HepG2 (cell line): ENCODE data around the gene BBS1. TPM values are rescaled to one million over a fixed set of nuclear protein-coding genes. Genes with fewer than 3 reads are reported as not detected.

Source experiments
- ARNTL ChIP-seq: sonication (generic); formaldehyde crosslinking; IDR thresholded peaks from 2 replicates; pipeline ENCODE4 v1.4.0; 2020; ENCODE audit warnings: mild to moderate bottlenecking, missing genetic modification reagents
- FIP1L1 ChIP-seq: fragments of 200-400 bp; formaldehyde crosslinking; IDR thresholded peaks from 2 replicates; pipeline ENCODE4 v1.6.1; 2018; ENCODE audit warnings: low read depth, mild to moderate bottlenecking, low read length, moderate library complexity, borderline replicate concordance; ENCODE audit not compliant: insufficient read depth
- HMG20B ChIP-seq: conservative IDR thresholded peaks from 2 replicates; pipeline ENCODE4 v1.6.1; 2016; ENCODE audit warnings: missing genetic modification reagents, missing compliant biosample characterization
- HOXD1 ChIP-seq: sonication (generic); formaldehyde crosslinking; IDR thresholded peaks from 2 replicates; pipeline ENCODE4 v1.5.0; 2020; ENCODE audit warnings: missing genetic modification reagents
- KDM6A ChIP-seq: IDR thresholded peaks from 2 replicates; pipeline ENCODE4 v1.6.1; 2016; ENCODE audit warnings: low read depth
- NFYC ChIP-seq: IDR thresholded peaks from 2 replicates; pipeline ENCODE4 v1.6.1; 2016; ENCODE audit warnings: missing genetic modification reagents, missing compliant biosample characterization
- REL ChIP-seq: sonication (generic); formaldehyde crosslinking; conservative IDR thresholded peaks from 2 replicates; pipeline ENCODE4 v1.8.0; 2022; ENCODE audit warnings: mild to moderate bottlenecking, missing genetic modification reagents, moderate library complexity
- SALL1 ChIP-seq: sonication (generic); formaldehyde crosslinking; IDR thresholded peaks from 2 replicates; pipeline ENCODE4 v1.8.0; 2022; ENCODE audit warnings: mild to moderate bottlenecking, missing genetic modification reagents
- SRSF4 ChIP-seq: fragments of 200-400 bp; formaldehyde crosslinking; IDR thresholded peaks from one replicate; pipeline ENCODE4 v1.6.1; 2018; ENCODE audit warnings: mild to moderate bottlenecking, low read depth, low read length, moderate library complexity; ENCODE audit not compliant: poor library complexity, severe bottlenecking
- YEATS4 ChIP-seq: sonication (generic); formaldehyde crosslinking; IDR thresholded peaks from 2 replicates; pipeline ENCODE4 v1.4.0; 2020; ENCODE audit warnings: missing genetic modification reagents, borderline replicate concordance
- ZNF10 ChIP-seq: sonication (generic); formaldehyde crosslinking; IDR thresholded peaks from 2 replicates; pipeline ENCODE4 v1.4.0; 2020; ENCODE audit warnings: mild to moderate bottlenecking, low read depth, missing genetic modification reagents, borderline replicate concordance
- ZNF781 ChIP-seq: sonication (generic); formaldehyde crosslinking; IDR thresholded peaks from 2 replicates; pipeline ENCODE4 v1.5.1; 2020; ENCODE audit warnings: borderline replicate concordance, mild to moderate bottlenecking, missing genetic modification reagents; ENCODE audit errors: not compliant biosample characterization
- ZNF841 ChIP-seq: sonication (generic); formaldehyde crosslinking; IDR thresholded peaks from 2 replicates; pipeline ENCODE4 v1.8.1; 2023; ENCODE audit warnings: missing genetic modification reagents, borderline replicate concordance
- ZSCAN30 ChIP-seq: sonication (generic); formaldehyde crosslinking; IDR thresholded peaks from 2 replicates; pipeline ENCODE4 v1.5.0; 2020; ENCODE audit warnings: mild to moderate bottlenecking, missing genetic modification reagents
- polyA plus RNA-seq, 8 experiments: library from polyadenylated mRNA; depleted of rRNA in 3 of 8; stranded (reverse) in 7 of 8; unstranded in 1 of 8; fragments of >200 nt; fragmentation: Illumina TruSeq in 4 of 8; extraction: Trizol in 4 of 8; gene quantifications; 2 replicates each; pipeline versions ENCODE4 v1.2.1 to v1.2.3, GENCODE V29; 2011 to 2016; ENCODE audit warnings: low read depth in 4 of 8, missing spikeins in 1 of 8, mixed read lengths in 1 of 8; ENCODE audit not compliant: insufficient read depth in 1 of 8
- total RNA-seq, 5 experiments: library from RNA; depleted of rRNA; stranded (reverse); fragments of >200 nt; fragmentation: Illumina TruSeq; extraction: Trizol; gene quantifications; 2 replicates each; pipeline ENCODE4 v1.2.3, GENCODE V29; 2016; ENCODE audit warnings: low read depth in 1 of 5
- TF ChIP-seq, protein P1 (sequence below): sonication (generic); formaldehyde crosslinking; IDR thresholded peaks from 2 replicates; pipeline ENCODE4 v1.8.0; 2022; ENCODE audit warnings: mild to moderate bottlenecking, missing genetic modification reagents; ENCODE audit not compliant: insufficient replicate concordance
- TF ChIP-seq, protein P2 (sequence below): sonication (generic); formaldehyde crosslinking; IDR thresholded peaks from 2 replicates; pipeline ENCODE4 v1.4.0; 2020; ENCODE audit warnings: missing genetic modification reagents
- TF ChIP-seq, protein P3 (sequence below): sonication (generic); formaldehyde crosslinking; IDR thresholded peaks from 2 replicates; pipeline ENCODE4 v1.9.0; 2021; ENCODE audit warnings: missing genetic modification reagents, mild to moderate bottlenecking, borderline replicate concordance
- TF ChIP-seq, protein P4 (sequence below): sonication (generic); formaldehyde crosslinking; conservative IDR thresholded peaks from 2 replicates; pipeline ENCODE4 v1.8.0; 2022; ENCODE audit warnings: mild to moderate bottlenecking, moderate library complexity, missing genetic modification reagents
- TF ChIP-seq, protein P5 (sequence below): sonication (generic); formaldehyde crosslinking; IDR thresholded peaks from 2 replicates; pipeline ENCODE4 v1.8.0; 2022; ENCODE audit warnings: mild to moderate bottlenecking, missing genetic modification reagents
- TF ChIP-seq, protein P6 (sequence below): sonication (generic); formaldehyde crosslinking; conservative IDR thresholded peaks from 2 replicates; pipeline ENCODE4 v1.8.0; 2022; ENCODE audit warnings: low read depth, missing genetic modification reagents

Gene BBS1
- total and polyA plus RNA-seq, 2 of the 13 experiments (the other 11 are each of a cell fraction or from before 2014, with no cell fraction given) = 11.7 to 14.1 TPM

DNA sequence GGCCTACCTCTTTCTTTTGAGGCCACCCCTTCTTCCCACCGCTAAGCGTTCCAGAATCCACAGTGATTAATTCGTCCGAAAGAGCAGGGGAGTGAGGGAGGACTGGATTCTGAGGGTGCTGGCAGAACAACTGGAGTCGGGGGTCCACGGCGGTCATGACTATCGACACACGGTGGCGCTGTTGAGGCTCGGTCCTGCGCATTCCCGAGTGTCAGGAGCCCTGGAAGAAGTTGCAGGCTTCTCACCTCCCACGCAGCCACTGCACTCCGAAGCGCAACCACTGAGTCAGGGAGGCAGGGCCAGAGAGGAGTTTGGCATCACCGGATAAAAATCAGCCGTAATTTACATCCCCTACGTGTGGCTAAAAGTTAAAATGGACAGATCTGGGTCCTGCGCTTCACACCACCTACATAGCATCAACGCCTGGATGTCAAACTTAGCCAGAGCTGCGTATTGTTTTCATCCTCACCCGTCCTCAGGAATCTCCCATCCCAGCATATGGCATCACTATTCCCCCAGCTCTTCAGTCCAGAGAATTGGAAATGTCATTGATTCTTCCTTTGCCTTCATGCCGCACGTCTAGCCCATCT lies 68.7 kb downstream of the BBS1 start (continued):
- TF ChIP-seq ZNF10 (CRISPR knock-in tag) (no peak), FIP1L1 (no peak), YEATS4 (CRISPR knock-in tag) (no peak), REL (CRISPR knock-in tag) (no peak), SALL1 (CRISPR knock-in tag) (peak; percentile 48), ARNTL (no peak), HOXD1 (CRISPR knock-in tag) (no peak), HMG20B (CRISPR knock-in tag) (no peak), SRSF4 (no peak), ZNF841 (CRISPR knock-in tag) (no peak), KDM6A (no peak), ZNF781 (no peak), NFYC (CRISPR knock-in tag) (no peak), ZSCAN30 (CRISPR knock-in tag) (no peak)
- TF ChIP-seq, protein P1, sequence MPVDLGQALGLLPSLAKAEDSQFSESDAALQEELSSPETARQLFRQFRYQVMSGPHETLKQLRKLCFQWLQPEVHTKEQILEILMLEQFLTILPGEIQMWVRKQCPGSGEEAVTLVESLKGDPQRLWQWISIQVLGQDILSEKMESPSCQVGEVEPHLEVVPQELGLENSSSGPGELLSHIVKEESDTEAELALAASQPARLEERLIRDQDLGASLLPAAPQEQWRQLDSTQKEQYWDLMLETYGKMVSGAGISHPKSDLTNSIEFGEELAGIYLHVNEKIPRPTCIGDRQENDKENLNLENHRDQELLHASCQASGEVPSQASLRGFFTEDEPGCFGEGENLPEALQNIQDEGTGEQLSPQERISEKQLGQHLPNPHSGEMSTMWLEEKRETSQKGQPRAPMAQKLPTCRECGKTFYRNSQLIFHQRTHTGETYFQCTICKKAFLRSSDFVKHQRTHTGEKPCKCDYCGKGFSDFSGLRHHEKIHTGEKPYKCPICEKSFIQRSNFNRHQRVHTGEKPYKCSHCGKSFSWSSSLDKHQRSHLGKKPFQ (CRISPR knock-in tag) = no peak
- TF ChIP-seq, protein P2, sequence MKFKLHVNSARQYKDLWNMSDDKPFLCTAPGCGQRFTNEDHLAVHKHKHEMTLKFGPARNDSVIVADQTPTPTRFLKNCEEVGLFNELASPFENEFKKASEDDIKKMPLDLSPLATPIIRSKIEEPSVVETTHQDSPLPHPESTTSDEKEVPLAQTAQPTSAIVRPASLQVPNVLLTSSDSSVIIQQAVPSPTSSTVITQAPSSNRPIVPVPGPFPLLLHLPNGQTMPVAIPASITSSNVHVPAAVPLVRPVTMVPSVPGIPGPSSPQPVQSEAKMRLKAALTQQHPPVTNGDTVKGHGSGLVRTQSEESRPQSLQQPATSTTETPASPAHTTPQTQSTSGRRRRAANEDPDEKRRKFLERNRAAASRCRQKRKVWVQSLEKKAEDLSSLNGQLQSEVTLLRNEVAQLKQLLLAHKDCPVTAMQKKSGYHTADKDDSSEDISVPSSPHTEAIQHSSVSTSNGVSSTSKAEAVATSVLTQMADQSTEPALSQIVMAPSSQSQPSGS (CRISPR knock-in tag) = no peak
- TF ChIP-seq, protein P3, sequence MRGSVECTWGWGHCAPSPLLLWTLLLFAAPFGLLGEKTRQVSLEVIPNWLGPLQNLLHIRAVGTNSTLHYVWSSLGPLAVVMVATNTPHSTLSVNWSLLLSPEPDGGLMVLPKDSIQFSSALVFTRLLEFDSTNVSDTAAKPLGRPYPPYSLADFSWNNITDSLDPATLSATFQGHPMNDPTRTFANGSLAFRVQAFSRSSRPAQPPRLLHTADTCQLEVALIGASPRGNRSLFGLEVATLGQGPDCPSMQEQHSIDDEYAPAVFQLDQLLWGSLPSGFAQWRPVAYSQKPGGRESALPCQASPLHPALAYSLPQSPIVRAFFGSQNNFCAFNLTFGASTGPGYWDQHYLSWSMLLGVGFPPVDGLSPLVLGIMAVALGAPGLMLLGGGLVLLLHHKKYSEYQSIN (CRISPR knock-in tag) = no peak
- TF ChIP-seq, protein P4, sequence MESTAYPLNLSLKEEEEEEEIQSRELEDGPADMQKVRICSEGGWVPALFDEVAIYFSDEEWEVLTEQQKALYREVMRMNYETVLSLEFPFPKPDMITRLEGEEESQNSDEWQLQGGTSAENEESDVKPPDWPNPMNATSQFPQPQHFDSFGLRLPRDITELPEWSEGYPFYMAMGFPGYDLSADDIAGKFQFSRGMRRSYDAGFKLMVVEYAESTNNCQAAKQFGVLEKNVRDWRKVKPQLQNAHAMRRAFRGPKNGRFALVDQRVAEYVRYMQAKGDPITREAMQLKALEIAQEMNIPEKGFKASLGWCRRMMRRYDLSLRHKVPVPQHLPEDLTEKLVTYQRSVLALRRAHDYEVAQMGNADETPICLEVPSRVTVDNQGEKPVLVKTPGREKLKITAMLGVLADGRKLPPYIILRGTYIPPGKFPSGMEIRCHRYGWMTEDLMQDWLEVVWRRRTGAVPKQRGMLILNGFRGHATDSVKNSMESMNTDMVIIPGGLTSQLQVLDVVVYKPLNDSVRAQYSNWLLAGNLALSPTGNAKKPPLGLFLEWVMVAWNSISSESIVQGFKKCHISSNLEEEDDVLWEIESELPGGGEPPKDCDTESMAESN = no peak
- TF ChIP-seq, protein P5, sequence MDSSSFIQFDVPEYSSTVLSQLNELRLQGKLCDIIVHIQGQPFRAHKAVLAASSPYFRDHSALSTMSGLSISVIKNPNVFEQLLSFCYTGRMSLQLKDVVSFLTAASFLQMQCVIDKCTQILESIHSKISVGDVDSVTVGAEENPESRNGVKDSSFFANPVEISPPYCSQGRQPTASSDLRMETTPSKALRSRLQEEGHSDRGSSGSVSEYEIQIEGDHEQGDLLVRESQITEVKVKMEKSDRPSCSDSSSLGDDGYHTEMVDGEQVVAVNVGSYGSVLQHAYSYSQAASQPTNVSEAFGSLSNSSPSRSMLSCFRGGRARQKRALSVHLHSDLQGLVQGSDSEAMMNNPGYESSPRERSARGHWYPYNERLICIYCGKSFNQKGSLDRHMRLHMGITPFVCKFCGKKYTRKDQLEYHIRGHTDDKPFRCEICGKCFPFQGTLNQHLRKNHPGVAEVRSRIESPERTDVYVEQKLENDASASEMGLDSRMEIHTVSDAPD (CRISPR knock-in tag) = no peak
- TF ChIP-seq, protein P6, sequence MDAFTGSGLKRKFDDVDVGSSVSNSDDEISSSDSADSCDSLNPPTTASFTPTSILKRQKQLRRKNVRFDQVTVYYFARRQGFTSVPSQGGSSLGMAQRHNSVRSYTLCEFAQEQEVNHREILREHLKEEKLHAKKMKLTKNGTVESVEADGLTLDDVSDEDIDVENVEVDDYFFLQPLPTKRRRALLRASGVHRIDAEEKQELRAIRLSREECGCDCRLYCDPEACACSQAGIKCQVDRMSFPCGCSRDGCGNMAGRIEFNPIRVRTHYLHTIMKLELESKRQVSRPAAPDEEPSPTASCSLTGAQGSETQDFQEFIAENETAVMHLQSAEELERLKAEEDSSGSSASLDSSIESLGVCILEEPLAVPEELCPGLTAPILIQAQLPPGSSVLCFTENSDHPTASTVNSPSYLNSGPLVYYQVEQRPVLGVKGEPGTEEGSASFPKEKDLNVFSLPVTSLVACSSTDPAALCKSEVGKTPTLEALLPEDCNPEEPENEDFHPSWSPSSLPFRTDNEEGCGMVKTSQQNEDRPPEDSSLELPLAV = no peak
